Right atrium auricular region (tissue), 2 donors: ENCODE measurements around the gene CNTNAP5. TPM values are rescaled to one million over a fixed set of nuclear protein-coding genes. Genes with fewer than 3 reads are reported as not detected.

Experiments used
- DNase-seq: peaks from one replicate; pipeline ENCODE4 v3.0.0-alpha.2; 2019; ENCODE audit warnings: low spot score
- H3K27ac ChIP-seq, 2 donors: fragments of 200-600 bp; sonication (generic); 1 replicate in 1 of 2; 2 replicates in 1 of 2; pipeline ENCODE4 v1.5.1; 2016 to 2019
- H3K27me3 ChIP-seq, 2 donors: fragments of 200-600 bp; sonication (generic); one replicate each; pipeline versions ENCODE4 v1.5.1 to v1.6.0; 2017 to 2019
- H3K36me3 ChIP-seq: fragments of 200-600 bp; sonication (generic); one replicate; pipeline ENCODE4 v1.5.1; 2016
- H3K4me1 ChIP-seq, 2 donors: fragments of 200-600 bp; sonication (generic); one replicate each; pipeline versions ENCODE4 v1.5.1 to v1.6.0; 2017 to 2019
- H3K4me3 ChIP-seq, 2 donors: fragments of 200-600 bp; sonication (generic); 1 replicate in 1 of 2; 2 replicates in 1 of 2; pipeline ENCODE4 v1.5.1; 2017 to 2019; ENCODE audit warnings: mild to moderate bottlenecking in 1 of 2, moderate library complexity in 1 of 2
- H3K9me3 ChIP-seq, 2 donors: fragments of 200-600 bp; sonication (generic); one replicate each; pipeline ENCODE4 v1.5.1; 2019
- total RNA-seq, 2 donors: library from RNA; depleted of rRNA; stranded (reverse); fragments of >200 nt; gene quantifications; one replicate each; pipeline ENCODE4 v1.1.0, GENCODE V29; 2016
- TF ChIP-seq, protein P1 (sequence below), 2 donors: fragments of 200-600 bp; sonication (generic); IDR thresholded peaks; one replicate each; pipeline ENCODE4 v1.5.1; 2019; ENCODE audit warnings: antibody characterized with exemption in 2 of 2

The CNTNAP5 gene
- total RNA-seq, 2 donors from 2014 or later: not detected

DNA sequence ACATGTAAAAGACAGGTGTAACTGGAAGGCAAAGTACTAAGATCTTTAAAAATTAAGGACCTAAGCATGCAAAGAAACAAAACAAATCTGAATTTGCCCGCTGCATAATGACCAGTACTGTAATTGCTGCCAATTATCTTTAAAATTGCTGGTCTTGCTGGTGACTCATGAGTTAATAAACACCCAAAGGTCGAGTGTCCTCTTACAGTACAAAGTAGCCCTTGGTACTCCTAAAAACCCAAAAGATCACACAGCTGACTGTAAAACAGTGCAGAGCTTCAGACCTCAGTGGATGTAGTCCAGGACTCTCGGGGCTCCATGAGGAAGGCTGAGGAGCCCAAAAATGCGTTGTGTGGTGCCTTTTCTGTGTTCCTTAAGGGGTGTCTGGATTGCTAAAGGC, 308.7 kb downstream of the CNTNAP5 start:
- no peaks in the 10 kb centered on the region for H3K9me3 ChIP-seq
- no peak overlapping the region for H3K4me3 ChIP-seq
- no peaks in the 10 kb centered on the region for H3K36me3 ChIP-seq
- TF ChIP-seq, protein P1, sequence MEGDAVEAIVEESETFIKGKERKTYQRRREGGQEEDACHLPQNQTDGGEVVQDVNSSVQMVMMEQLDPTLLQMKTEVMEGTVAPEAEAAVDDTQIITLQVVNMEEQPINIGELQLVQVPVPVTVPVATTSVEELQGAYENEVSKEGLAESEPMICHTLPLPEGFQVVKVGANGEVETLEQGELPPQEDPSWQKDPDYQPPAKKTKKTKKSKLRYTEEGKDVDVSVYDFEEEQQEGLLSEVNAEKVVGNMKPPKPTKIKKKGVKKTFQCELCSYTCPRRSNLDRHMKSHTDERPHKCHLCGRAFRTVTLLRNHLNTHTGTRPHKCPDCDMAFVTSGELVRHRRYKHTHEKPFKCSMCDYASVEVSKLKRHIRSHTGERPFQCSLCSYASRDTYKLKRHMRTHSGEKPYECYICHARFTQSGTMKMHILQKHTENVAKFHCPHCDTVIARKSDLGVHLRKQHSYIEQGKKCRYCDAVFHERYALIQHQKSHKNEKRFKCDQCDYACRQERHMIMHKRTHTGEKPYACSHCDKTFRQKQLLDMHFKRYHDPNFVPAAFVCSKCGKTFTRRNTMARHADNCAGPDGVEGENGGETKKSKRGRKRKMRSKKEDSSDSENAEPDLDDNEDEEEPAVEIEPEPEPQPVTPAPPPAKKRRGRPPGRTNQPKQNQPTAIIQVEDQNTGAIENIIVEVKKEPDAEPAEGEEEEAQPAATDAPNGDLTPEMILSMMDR (IDR thresholded peaks at IDR 0.05): no peak
- H3K27ac ChIP-seq: no peak overlapping the region
- no peaks in the 10 kb centered on the region for H3K4me1 ChIP-seq
- no peak for DNase-seq
- H3K27me3 ChIP-seq: no peaks in the 10 kb centered on the region

DNA sequence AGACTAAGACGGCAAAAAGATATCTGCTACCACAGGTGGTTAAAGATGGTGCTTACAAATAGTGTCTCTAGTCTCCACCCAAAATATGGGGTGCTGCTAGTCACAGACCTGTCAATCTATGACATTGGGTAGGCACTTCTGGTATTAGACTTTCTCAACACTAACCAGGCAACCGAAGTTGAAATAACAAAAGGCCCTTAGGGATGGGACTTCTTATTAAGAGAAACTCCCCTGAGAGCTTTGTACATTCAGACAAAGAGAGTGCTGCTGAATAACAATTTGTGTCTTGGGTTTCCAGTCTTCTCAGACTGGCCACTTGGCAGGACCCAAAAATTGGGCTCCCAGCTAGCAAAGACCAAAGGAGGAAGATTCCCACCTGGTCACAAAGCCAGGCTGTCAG, 310.0 kb downstream of the CNTNAP5 start:
- no peaks in the 10 kb centered on the region for H3K9me3 ChIP-seq
- DNase-seq: no peak
- no peak overlapping the region for H3K4me3 ChIP-seq
- H3K27me3 ChIP-seq: no peaks in the 10 kb centered on the region
- no peak overlapping the region for H3K27ac ChIP-seq
- H3K4me1 ChIP-seq: no peaks in the 10 kb centered on the region
- TF ChIP-seq, protein P1 (IDR thresholded peaks at IDR 0.05): no peak
- no peaks in the 10 kb centered on the region for H3K36me3 ChIP-seq

DNA sequence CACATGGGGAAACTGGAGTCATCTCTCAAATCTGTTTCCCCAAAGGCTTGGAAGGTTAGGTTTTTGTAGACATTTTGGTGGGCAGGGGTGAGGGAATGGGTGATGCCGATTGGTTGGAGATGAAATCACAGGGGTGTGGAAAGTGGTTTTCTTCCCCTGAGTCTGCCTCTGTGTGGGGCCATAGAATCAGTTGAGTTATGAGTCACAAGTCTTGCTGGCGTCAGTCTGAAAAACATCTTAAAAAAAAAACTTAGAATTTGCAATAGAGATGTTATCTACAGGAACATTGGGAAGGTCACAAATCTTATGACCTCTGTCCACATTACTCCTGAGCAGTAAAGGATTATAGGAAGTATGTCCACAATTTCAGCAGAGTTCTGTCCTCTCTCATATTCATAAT, 314.6 kb downstream of the CNTNAP5 start:
- no peak for DNase-seq
- Histone ChIP-seq H3K4me3 (no peak overlapping the region), H3K27ac (no peak overlapping the region), H3K4me1 (no peaks in the 10 kb centered on the region), H3K27me3 (no peaks in the 10 kb centered on the region), H3K9me3 (no peaks in the 10 kb centered on the region), H3K36me3 (no peaks in the 10 kb centered on the region)
- TF ChIP-seq, protein P1 (IDR thresholded peaks at IDR 0.05): no peak

DNA sequence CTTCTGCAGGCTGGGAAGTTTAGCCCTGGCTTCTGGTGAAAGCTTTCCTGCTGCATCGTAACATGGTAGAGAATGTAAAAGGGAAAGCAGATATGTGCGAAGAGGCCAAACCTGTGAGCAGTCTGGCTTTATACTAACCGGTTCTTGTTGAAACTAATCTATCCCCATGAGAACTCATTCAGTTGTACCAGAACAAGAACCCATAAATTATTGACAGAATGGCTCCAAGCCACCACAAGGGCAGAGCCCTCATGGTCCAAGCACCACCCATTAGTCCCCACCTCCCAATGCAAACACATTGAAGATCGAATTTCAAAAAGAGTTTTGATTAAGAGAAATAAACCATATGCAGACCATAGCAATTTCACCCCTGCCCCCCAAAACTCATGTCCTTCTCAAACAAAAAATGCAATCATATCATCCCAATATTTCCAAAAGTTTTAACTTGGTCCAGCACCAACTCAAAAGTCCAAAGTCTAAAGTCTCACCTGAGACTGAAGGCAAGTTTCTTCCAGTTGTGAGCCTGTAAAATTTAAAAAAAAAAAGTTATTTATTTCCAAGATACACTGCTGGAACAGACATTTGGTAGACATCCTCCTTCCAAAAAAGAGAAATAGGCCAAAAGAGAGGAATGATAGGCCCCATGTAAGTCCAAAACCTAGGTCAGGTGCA, 318.9 kb downstream of the CNTNAP5 start:
- Histone ChIP-seq H3K4me1 (no peaks in the 10 kb centered on the region), H3K9me3 (no peaks in the 10 kb centered on the region), H3K27ac (no peak overlapping the region), H3K36me3 (no peaks in the 10 kb centered on the region), H3K27me3 (no peaks in the 10 kb centered on the region), H3K4me3 (no peak overlapping the region)
- DNase-seq: no peak
- TF ChIP-seq, protein P1 (IDR thresholded peaks at IDR 0.05): no peak

DNA sequence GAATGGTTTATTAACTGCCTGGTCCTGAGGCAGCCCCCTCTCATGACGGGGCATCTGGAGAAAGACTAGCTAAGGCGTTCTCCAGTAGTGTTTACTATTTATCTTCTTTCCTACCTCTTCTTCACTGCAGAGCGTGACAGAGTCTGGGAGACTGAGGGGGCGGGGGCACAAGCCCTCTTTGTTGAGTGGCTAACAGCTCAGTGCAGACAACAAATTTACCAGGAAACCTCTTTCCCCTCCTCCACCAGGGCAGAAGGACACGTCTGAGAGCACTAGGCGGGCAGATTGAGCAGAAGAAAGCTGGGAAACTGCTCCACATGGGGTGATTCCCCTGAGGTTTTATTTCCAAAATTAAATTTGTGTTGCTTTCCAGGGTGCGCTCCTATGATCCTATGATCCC, 322.1 kb downstream of the CNTNAP5 start:
- no peak for DNase-seq

More for the DNA sequence above, 322.1 kb downstream of the CNTNAP5 start:
- no peaks in the 10 kb centered on the region for H3K4me1 ChIP-seq
- no peaks in the 10 kb centered on the region for H3K36me3 ChIP-seq
- TF ChIP-seq, protein P1 (IDR thresholded peaks at IDR 0.05): no peak
- no peaks in the 10 kb centered on the region for H3K27me3 ChIP-seq
- no peak overlapping the region for H3K4me3 ChIP-seq
- H3K27ac ChIP-seq: no peak overlapping the region
- no peaks in the 10 kb centered on the region for H3K9me3 ChIP-seq
